NCI-H2227 (cell line): ENCODE results near the gene SULT4A1.
"Not testable (repeated sequence)": the region's sequence is repeated elsewhere in the genome, so short reads cannot be mapped to it uniquely, and the experiment has no call there.

ENCODE experiments used
- DNase-seq: peaks from one replicate; lab custom pipeline; 2025; ENCODE audit not compliant: unreplicated experiment; lab: John Stamatoyannopoulos, UW

SULT4A1 gene

DNA sequence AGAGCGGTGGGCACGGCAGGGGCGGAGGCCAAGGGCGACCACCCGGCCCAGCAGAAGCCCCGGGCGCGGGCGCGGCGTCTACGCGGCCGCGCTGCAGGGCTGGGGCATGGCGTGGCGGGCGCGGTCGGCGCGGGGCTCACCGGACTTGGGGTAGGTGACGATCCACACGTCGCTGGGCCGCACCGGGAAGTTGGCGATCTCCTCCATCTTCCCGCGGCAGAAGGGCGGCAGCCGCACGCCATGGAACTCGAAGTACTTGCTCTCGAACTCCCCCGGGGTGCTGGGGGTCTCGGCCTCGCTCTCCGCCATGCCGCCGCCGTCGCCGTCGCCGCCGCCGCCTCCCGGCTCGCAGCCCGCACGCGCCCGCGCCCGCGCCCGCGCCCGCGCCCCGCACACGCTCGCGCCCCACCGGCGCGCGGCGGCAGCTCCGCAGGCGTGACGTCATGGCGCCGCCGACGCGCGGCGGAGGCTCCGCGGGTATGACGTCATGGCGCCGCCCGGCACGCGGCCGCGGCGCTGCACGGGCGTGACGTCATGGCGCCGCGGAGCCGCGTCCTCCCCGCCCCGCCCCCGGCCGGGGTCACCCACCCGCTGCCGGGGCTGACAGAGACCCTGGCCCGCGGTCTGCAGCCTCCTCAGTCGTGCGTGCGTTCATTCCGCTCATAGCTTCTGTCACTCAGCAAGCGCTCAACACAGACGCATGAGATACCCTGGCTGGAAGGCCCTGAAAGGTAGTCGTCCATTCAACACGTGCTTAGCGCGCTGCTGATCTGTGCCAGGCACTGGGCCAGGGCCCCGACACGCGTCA, at the start of gene SULT4A1:
TSS of gene SULT4A1 (minus strand) at position 440 of the 808 bp plus-strand sequence. CDS start at position 309, 131 bp downstream.
- DNase-seq, result peak; percentile 87

DNA sequence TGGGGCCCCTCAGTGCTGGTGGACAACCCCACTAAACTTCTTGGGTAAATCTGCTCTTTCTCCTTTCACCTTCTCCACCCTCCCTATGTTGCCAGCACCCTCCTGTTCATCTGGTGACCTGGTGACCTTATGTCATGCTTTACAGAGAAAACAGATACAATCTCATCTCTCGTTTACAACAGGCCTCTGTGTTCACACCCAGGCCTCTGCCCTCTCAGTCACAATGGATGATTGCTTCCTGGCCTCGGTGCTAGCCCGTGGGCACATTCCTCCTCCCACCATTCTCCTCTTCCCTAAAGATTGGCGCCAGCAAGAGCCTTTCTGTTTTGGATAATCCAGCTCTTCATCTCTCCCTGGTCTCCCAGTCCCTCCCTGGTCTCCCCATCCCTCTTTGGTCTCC, 49.0 kb upstream of the SULT4A1 start:
- DNase-seq, result no peak

DNA sequence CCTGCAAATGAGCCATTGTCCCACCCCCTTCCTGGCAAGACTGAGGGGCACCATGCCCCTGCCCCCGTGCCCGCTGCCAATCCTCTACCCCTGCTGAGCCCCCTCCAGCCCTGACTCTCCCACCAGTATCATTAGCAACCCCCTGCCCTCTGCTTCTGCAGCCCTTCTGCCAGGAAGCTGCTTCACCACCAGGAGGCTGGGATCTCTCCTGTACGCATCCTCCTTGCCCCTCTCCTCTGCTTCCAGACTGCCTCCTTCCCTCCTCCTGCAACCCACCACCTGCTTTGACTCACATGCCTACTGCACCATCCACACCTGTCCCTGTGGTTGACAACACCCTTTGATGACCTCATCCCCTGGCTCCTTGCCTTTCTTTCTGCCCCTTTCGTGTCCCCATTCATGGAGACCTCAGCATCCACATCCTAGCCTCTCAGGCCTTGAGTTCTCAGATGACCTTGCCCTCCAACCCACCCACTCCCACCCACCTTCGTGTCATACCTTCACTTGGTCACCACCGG, 47.9 kb upstream of the SULT4A1 start:
- no peak for DNase-seq

GRCh38 chr22:43909708-43910107, 47.4 kb upstream of the SULT4A1 start:
- DNase-seq, result no peak

GRCh38 chr22:43905681-43906080, 43.4 kb upstream of the SULT4A1 start:
- DNase-seq, result no peak

DNA sequence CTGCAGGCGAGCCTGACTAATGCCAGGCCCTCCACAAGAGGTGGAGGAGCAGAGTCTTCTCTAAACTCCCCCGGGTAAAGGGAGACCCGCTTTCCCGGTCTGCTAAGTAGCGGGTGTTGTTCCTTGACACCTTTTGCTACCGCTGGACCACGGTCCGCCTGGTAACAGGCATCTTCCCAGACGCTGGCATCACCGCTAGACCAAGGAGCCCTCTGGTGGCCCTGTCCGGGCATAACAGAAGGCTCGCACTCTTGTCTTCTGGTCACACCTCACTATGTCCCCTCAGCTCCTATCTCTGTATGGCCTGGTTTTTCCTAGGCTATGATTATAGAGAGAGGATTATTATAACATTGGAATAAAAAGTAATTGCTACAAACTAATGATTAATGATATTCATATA, 42.1 kb upstream of the SULT4A1 start:
- not testable (repeated sequence) for DNase-seq

DNA sequence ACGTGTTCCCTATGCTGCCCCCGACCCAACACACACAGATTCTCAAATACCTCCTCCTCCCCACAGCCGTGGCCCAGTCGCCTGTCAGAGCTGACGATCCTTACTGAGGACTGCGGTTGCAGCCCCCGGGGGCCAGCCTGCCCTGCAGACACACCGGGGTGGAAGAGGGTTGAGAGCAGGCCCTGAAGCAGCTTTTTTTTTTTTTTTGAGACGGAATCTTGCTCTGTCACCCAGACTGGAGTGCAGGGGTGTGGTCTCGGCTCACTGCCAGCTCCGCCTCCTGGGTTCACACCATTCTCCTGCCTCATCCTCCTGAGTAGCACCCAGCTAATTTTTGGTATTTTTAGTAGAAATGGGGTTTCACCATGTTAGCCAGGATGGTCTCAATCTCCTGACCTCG, 40.7 kb upstream of the SULT4A1 start:
- not testable (repeated sequence) for DNase-seq

- DNase-seq, result no peak
These were observed 39.8 kb upstream of the SULT4A1 start for GRCh38 chr22:43901976-43902643.

- no peak for DNase-seq
These were observed 37.9 kb upstream of the SULT4A1 start for GRCh38 chr22:43900206-43900605.

- no peak for DNase-seq
These were observed 35.5 kb upstream of the SULT4A1 start for GRCh38 chr22:43897751-43898261.

DNA sequence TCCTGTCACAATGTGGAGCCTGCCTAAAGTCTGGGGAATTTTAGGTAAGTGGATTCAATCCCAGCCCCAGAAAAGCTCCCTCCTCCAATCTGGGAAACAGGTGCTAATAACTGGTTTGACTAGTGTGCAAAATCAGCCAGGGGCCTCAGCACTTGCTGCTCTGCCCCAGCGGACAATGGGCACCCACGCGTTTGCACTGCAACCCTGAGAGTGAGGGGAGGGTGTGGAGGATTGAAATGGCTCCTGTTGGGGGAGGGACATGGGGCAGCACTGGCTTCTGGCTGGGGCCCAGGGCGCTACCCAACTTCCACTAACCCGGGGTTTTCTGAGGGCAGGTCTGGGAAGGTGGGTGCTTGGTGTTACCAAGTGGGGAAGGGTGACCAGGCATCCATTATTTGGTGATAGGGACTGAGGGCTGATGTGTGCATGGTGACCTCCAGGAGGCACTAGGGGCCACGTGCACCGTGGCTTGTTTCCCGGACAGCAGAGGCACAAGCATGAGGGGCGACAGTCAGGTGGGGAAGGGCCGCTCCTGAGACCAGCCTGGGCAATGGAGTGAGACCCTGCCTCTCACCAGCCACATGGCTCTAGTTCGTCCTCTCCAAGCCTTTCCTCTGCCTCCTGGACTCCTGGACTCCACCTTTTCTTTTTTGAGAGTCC, 33.8 kb upstream of the SULT4A1 start:
- no peak for DNase-seq

GRCh38 chr22:43894122-43894521, 31.8 kb upstream of the SULT4A1 start:
- DNase-seq, result no peak

GRCh38 chr22:43893266-43893665, 31.0 kb upstream of the SULT4A1 start:
- no peak for DNase-seq

DNA sequence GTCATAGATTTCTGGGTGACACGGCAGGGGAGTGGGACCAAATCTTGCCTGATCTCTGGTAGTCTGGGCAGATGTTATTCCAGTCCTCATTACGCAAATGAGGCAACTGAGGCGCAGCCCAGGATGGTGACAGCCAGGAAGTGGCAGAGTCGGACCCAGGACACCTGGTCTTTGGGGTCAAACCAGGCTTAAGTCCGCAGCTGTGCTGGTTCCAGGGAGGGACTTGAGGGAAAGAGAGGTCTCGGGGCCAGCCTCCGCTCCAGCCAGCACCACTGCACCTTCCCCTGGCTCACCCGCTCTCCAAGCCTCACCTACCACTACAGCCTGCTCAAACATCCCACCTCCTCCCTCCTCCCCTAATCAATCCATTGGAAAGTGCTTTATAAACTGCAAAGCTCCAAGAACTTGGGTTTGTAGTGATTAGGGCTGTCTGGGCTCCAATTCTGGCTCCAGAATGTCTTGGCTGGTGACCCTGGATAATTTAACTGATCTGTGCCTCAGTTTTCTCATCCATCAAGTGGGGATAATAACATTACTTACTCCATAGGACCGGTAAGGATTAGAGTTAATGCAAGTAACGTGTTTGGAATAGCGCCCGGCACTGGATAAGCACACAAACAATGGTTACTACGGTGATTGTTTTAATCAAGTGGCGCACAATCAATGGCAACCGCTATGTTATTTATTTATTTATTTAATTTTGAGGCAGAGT, 30.0 kb upstream of the SULT4A1 start:
- no peak for DNase-seq

GRCh38 chr22:43891360-43892182, 29.3 kb upstream of the SULT4A1 start, which contains the start of gene PNPLA5:
PNPLA5 (minus strand) TSS chr22:43892013; CDS start chr22:43891880, 133 bp downstream.
- peak; percentile 19 for DNase-seq

GRCh38 chr22:43890901-43891331, 28.6 kb upstream of the SULT4A1 start:
- no peak for DNase-seq

- DNase-seq, result no peak
These were observed 27.5 kb upstream of the SULT4A1 start for GRCh38 chr22:43889860-43890253.

GRCh38 chr22:43889201-43889859, 27.0 kb upstream of the SULT4A1 start:
- no peak for DNase-seq

GRCh38 chr22:43888740-43889139, 26.4 kb upstream of the SULT4A1 start:
- DNase-seq, result no peak
